ENCODE results near the gene TOP1. TPM values are rescaled to one million over a fixed set of nuclear protein-coding genes. Genes with fewer than 3 reads are reported as not detected.

TOP1 gene
- total RNA-seq, 1 donor from 2014 or later, result 80.9 TPM

DNA sequence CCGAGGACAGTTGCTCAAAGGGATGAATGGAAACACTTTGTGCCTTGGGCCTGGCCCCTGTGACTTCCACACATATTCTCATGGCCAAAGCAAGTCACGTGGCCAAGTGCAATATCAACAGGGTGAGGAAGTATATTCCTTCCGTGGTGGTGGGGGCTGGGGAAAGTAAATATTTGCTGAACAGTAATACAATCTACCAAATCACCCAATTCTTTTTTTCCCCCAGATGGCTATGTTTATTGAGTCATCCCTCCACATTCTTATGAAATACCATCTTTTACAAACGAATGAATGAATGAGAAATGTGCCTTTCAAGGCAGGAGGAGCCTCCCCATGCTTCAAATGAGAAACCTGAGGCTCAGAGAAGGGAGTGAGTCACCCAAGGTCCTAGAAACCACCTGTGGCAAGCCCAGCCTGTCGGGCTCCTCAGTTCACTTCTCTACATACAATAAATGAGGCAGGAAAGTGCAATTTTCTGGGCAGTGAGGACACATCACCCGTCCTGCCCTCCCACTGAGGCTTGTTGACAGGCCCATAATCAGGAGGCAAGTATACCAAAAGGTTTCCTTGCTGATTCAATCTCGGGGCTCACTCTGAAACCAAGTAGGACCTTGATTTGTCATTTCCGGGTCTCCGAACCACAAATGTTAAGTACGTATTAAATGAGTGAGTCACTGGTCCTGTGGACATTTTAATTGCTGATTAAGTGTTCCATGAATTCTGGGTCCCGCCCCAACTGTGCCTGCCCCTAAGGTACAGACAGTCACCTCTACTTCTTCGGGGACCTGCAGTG, 25.3 kb upstream of the TOP1 start:
- intact Hi-C loops (cut with micrococcal nuclease), result loop anchor here (1.0 kb wide), 4 partner anchors 12 to 154 kb away; partner anchors contain the start of gene TOP1

- intact Hi-C loops (cut with micrococcal nuclease), result loop anchor here (1.0 kb wide), 4 partner anchors 13 to 153 kb away; partner anchors contain the start of gene TOP1
These were observed 24.7 kb upstream of the TOP1 start for GRCh38 chr20:41003936-41004294.

- intact Hi-C loops (cut with micrococcal nuclease), result no loop called here
These were observed 23.9 kb upstream of the TOP1 start for GRCh38 chr20:41004531-41005360.

DNA sequence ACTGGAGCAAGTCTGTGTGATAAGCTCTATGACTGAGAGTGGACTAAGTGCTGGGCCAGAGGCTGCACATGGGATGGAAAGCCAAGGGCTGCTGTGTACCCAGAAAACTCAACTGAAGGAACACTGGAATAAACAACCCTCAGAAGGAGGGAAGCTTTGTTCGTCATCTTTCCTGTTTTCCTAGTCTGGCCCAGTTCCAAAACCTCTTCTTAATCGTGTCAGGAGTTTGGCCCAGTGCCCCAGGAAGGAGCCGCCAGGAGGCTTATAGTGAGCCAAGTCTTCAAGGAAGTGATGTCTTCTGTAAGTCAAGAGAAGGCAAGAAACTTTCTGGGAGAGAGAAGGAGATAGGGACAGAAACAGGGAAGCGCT, 23.3 kb upstream of the TOP1 start:
- intact Hi-C loops (cut with micrococcal nuclease), result no loop called here

- intact Hi-C loops (cut with micrococcal nuclease), result no loop called here
These were observed 22.3 kb upstream of the TOP1 start for GRCh38 chr20:41006126-41006935.

DNA sequence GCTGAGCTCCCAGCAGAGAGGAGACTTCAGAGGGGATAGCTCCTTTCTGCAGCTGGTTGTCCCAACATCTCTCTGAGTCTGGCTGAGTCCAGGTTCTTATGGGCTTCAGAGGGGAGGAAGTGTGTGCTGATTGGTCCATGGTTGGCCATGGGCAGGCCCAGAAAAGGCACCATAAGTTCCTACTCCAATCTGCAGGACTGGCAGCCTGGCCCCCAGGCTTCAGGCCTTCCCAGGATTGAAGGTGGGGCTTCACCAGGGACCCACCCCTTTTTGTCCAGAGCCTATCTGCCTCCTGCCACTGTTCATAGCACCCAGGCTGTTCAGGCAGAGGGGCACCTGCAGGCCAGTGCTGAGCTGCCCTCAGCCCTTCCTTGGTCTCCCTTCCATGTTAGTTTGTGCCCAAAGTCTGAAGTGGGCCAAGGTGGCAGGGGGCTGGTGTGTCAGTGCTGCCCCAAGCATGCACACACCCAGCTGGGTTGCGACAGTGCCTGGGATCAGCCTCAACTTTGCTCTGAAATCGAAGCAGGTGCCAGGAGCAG, 21.6 kb upstream of the TOP1 start:
- intact Hi-C loops (cut with micrococcal nuclease), result no loop called here

GRCh38 chr20:41007481-41007880, 21.1 kb upstream of the TOP1 start:
- intact Hi-C loops (cut with micrococcal nuclease), result no loop called here

DNA sequence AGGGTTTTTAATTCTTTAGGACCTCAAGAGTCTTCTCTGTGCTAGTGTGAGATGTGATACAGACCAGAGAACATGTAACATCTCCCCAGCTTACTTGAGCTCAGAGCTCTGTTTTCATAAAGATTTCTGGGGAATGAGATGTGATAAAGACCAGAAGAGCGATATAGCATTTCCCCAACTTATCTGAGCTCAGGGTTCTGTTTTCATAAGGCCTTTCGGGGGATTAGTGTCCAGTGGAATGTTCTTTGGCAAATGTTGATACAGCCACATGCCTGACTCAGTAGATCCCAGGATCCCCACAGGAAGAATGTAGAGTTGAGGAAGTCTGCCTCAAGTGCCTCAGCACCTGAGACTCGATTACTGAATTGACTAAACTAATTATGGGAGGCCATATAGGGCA, 18.7 kb upstream of the TOP1 start:
- intact Hi-C loops (cut with micrococcal nuclease), result no loop called here

DNA sequence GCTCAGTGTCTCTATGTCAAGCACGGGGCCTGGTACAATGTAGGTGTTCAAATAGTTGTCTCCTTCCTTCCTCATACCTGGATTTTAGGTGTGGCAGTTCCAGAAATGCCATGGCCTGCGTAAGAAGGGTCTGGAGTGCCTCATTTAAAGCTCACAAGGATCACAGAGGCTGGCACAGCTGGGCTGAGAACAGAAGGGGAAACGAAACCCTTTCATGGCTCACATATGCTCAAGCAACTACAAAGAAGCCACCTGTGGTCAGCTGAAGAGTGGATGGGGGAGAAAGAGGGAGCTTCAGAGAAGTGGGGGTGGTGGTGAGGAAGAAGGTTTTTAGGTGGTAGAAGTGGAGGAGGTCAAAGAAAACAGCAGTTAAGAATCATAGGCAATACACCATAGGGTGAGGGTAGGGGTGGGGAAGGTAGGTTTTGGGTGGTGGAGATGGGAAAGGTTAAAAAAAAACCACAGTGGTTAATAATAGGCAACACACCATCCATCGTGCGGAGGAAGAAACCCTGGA, 17.0 kb upstream of the TOP1 start:
- intact Hi-C loops (cut with micrococcal nuclease), result no loop called here

- intact Hi-C loops (cut with micrococcal nuclease), result no loop called here
These were observed 14.0 kb upstream of the TOP1 start for GRCh38 chr20:41014561-41015088.

GRCh38 chr20:41017448-41018042, 11.1 kb upstream of the TOP1 start:
- intact Hi-C loops (cut with micrococcal nuclease), result no loop called here

- intact Hi-C loops (cut with micrococcal nuclease), result no loop called here
These were observed 10.5 kb upstream of the TOP1 start for GRCh38 chr20:41018153-41018552.

DNA sequence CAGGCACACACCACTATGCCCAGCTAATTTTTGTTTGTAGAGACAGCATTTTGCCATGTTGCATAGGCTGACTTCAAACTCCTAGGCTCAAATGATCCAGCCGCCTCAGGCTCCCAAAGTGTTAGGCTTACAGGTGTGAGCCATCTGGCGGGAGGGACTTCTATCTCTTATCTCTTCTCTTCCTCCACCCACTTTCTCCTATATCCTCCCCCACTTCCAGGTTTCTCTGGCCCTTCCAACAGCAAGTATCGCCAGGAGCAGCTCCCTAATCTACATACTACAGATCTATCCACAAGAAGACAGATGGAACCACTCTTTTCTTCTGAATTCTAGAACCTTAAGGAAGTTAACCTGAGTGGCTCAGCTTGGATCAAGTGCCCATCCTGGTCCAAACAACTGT, 5.1 kb upstream of the TOP1 start:
- intact Hi-C loops (cut with micrococcal nuclease), result no loop called here

DNA sequence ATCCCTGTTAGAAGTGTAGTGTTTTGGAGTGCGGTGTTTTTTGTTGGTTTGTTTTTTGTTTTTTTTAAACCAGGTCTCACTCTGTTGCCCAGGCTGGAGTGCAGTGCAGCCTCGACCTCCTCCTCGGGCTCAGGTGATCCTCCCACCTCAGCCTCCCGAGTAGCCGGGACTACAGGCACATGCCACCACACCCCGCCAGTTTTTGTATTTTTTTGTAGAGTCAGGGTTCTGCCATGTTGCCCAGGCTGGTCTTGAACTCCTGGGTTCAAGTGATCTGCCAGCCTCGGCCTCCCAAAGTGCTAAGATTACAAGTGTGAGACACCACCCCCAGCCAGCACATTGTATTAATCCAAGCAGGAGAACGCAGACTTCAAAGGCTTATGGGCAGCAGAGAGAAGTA, 1.3 kb upstream of the TOP1 start:
- intact Hi-C loops (cut with micrococcal nuclease), result no loop called here

GRCh38 chr20:41027872-41028358, 707 bp upstream of the TOP1 start:
- intact Hi-C loops (cut with micrococcal nuclease), result loop anchor here (1.0 to 2.0 kb wide), 7 partner anchors 20 to 289 kb away; partner anchors contain the start of genes PLCG1 and ZHX3

GRCh38 chr20:41029150-41029901, 704 bp downstream of the TOP1 start:
- intact Hi-C loops (cut with micrococcal nuclease), result loop anchor here (2.0 kb wide), 3 partner anchors 49 to 287 kb away; partner anchors contain the start of gene ZHX3

DNA sequence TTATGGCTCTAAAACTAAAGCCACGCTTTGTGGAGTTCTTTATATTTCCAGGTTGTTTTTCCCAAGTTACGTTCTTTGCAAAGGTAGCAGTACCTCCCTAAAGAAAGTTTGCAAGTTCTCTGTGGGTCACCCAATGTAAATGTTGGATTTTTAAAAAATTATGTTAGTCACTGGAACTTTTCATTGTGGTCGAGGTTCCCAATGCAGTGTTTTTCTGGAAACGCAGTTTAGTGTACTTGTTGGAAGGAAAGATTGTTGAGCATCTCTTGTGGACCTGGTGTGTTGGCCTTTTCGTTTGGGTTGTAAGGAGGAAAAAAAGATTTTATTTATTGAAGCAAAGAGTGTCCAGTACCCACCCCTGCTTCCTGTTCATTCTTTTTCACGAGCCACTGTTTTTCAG, 1.4 kb downstream of the TOP1 start:
- intact Hi-C loops (cut with micrococcal nuclease), result no loop called here

GRCh38 chr20:41030531-41031242, 2.1 kb downstream of the TOP1 start:
- intact Hi-C loops (cut with micrococcal nuclease), result no loop called here

DNA sequence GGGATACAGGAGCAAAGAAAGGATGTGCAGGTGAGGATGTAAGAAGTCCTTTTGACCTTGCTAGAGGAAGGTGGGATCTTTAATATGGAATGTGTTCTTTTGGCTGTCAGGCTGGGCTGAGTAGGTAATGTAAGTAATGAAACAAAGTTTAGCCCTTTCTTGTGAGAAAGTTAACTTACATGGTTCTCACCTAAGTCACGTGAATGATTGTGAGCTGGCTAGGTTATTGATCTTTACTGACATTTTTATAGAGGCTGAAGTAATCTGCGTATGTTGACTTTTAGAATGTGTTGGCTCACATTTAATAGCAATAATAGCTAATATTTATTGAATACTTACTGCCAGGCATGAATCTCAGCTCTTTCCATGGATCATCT, 2.6 kb downstream of the TOP1 start:
- intact Hi-C loops (cut with micrococcal nuclease), result no loop called here
